Activated T-cell treated with anti-CD3 and anti-CD28 coated beads for 24 hours (primary cell): ENCODE results near the gene BTN2A1.
"Not testable (repeated sequence)": the region's sequence is repeated elsewhere in the genome, so short reads cannot be mapped to it uniquely, and the experiment has no call there.

Experiments used
- DNase-seq: peaks from one replicate; pipeline ENCODE4 v3.0.0-alpha.2; 2020; ENCODE audit warnings: low read depth

BTN2A1 gene

GRCh38 chr6:26457806-26458688 lies at the start of gene BTN2A1:
TSS of gene BTN2A1 (plus strand) at chr6:26457955. CDS start at chr6:26458637, 682 bp downstream.
- peak; percentile 57 for DNase-seq

GRCh38 chr6:26408828-26409730 lies 48.7 kb upstream of the BTN2A1 start:
- no peak for DNase-seq

GRCh38 chr6:26411751-26412150 lies 46.0 kb upstream of the BTN2A1 start:
- no peak for DNase-seq

GRCh38 chr6:26412228-26412627 lies 45.5 kb upstream of the BTN2A1 start:
- DNase-seq, result no peak

GRCh38 chr6:26412954-26413353 lies 44.8 kb upstream of the BTN2A1 start:
- DNase-seq, result no peak

GRCh38 chr6:26414281-26414680 lies 43.5 kb upstream of the BTN2A1 start:
- no peak for DNase-seq

- DNase-seq, result no peak
Measured at GRCh38 chr6:26415036-26415614, 42.6 kb upstream of the BTN2A1 start.

- DNase-seq, result no peak
Measured at GRCh38 chr6:26415791-26416190, 42.0 kb upstream of the BTN2A1 start.

- DNase-seq, result no peak
Measured at GRCh38 chr6:26416288-26416687, 41.5 kb upstream of the BTN2A1 start.

- DNase-seq, result not testable (repeated sequence)
Measured at GRCh38 chr6:26418077-26418476, 39.7 kb upstream of the BTN2A1 start.

- DNase-seq, result not testable (repeated sequence)
Measured at GRCh38 chr6:26418795-26419194, 39.0 kb upstream of the BTN2A1 start.

GRCh38 chr6:26420688-26421171 lies 37.0 kb upstream of the BTN2A1 start:
- peak; percentile 15 for DNase-seq

GRCh38 chr6:26421259-26422144 lies 36.3 kb upstream of the BTN2A1 start:
- DNase-seq, result peak; percentile 23

GRCh38 chr6:26422329-26422728 lies 35.4 kb upstream of the BTN2A1 start:
- DNase-seq, result no peak

- DNase-seq, result no peak
Measured at GRCh38 chr6:26426691-26427450, 30.9 kb upstream of the BTN2A1 start.

- DNase-seq, result no peak
Measured at GRCh38 chr6:26427451-26427809, 30.3 kb upstream of the BTN2A1 start.

- no peak for DNase-seq
Measured at GRCh38 chr6:26428206-26428605, 29.5 kb upstream of the BTN2A1 start.

GRCh38 chr6:26430787-26431186 lies 27.0 kb upstream of the BTN2A1 start:
- no peak for DNase-seq

- DNase-seq, result no peak
Measured at GRCh38 chr6:26431258-26432172, 26.2 kb upstream of the BTN2A1 start.
